ENCODE data around the gene PNLIPRP3.

- no peak for TF ChIP-seq RAD21 (IDR thresholded peaks at IDR 0.05 in 1 of 2, conservative IDR thresholded peaks at IDR 0.05 in 1 of 2; ENCODE audit: low read depth in 2 of 2, low read length in 2 of 2)
- no peak for TF ChIP-seq CTCF (IDR thresholded peaks at IDR 0.05; ENCODE audit: control extremely low read depth in 1 of 3, insufficient read depth in 1 of 3, low read depth in 1 of 3, low read length in 3 of 3)
- no peak for TF ChIP-seq HDAC6 (IDR thresholded peaks at IDR 0.05; ENCODE audit: low read depth, low read length)
- no peak for TF ChIP-seq POLR2AphosphoS5 (IDR thresholded peaks at IDR 0.05; ENCODE audit: low read depth, low read length)
- no peak for TF ChIP-seq EZH2 (IDR thresholded peaks at IDR 0.05; ENCODE audit: low read depth, low read length, severe bottlenecking)
- no peak for TF ChIP-seq SP4 (IDR thresholded peaks at IDR 0.05; ENCODE audit: low read length)
- TF ChIP-seq CREB1 (IDR thresholded peaks at IDR 0.05), result no peak
- TF ChIP-seq SRF (IDR thresholded peaks at IDR 0.05; ENCODE audit: low read depth, low read length), result no peak
- no peak for TF ChIP-seq RFX5 (IDR thresholded peaks at IDR 0.05; ENCODE audit: borderline replicate concordance, low read depth, low read length)
- TF ChIP-seq SIN3A (conservative IDR thresholded peaks at IDR 0.05 in 1 of 2, IDR thresholded peaks at IDR 0.05 in 1 of 2; ENCODE audit: low read depth in 1 of 2, low read length in 2 of 2), result no peak
- TF ChIP-seq JUND (IDR thresholded peaks at IDR 0.05; ENCODE audit: low read length), result no peak
- no peak for TF ChIP-seq SUZ12 (IDR thresholded peaks at IDR 0.05; ENCODE audit: low read length)
- no peak for TF ChIP-seq POLR2A (IDR thresholded peaks at IDR 0.05; ENCODE audit: control extremely low read depth in 1 of 2, low read depth in 2 of 2, low read length in 2 of 2)
These were observed 36.6 kb downstream of the PNLIPRP3 start for GRCh38 chr10:116464257-116464656.
